ENCODE results near the gene BTN1A1. TPM values are rescaled to one million over a fixed set of nuclear protein-coding genes. Genes with fewer than 3 reads are reported as not detected.
A peak's percentile ranks its signal among the peaks of the same experiment; 100 is the strongest.

Gene BTN1A1
- not detected in 2 replicates for total RNA-seq (ENCODE audit: low replicate concordance)

- no peak for TF ChIP-seq CTCF (IDR thresholded peaks at IDR 0.05; ENCODE audit: insufficient read depth, low read length)
- no peak for DNase-seq (ENCODE audit: low read depth)
- H3K4me3 ChIP-seq (ENCODE audit: low read depth, low read length) = no peak within 1 kb of the TSS
Observed at GRCh38 chr6:26500102-26500501, at the start of gene BTN1A1. Gene BTN1A1, plus strand, starts transcription at chr6:26500303. Its CDS starts 984 bp downstream, at chr6:26501287.

- no peak overlapping the region for H3K4me3 ChIP-seq (ENCODE audit: low read depth, low read length)
- peak; percentile 9 for DNase-seq (ENCODE audit: low read depth)
- no peak for TF ChIP-seq CTCF (IDR thresholded peaks at IDR 0.05; ENCODE audit: insufficient read depth, low read length)
Observed at GRCh38 chr6:26452631-26453235, 47.4 kb upstream of the BTN1A1 start.

GRCh38 chr6:26454631-26455030, 45.5 kb upstream of the BTN1A1 start:
- TF ChIP-seq CTCF (IDR thresholded peaks at IDR 0.05; ENCODE audit: insufficient read depth, low read length) = no peak
- DNase-seq (ENCODE audit: low read depth) = peak; percentile 70
- H3K4me3 ChIP-seq (ENCODE audit: low read depth, low read length) = no peak overlapping the region

- no peak for DNase-seq (ENCODE audit: low read depth)
- no peak for TF ChIP-seq CTCF (IDR thresholded peaks at IDR 0.05; ENCODE audit: insufficient read depth, low read length)
- no peak overlapping the region for H3K4me3 ChIP-seq (ENCODE audit: low read depth, low read length)
Observed at GRCh38 chr6:26455357-26455970, 44.6 kb upstream of the BTN1A1 start.

- DNase-seq (ENCODE audit: low read depth) = no peak
- H3K4me3 ChIP-seq (ENCODE audit: low read depth, low read length) = peak overlapping the region; percentile 43
- no peak for TF ChIP-seq CTCF (IDR thresholded peaks at IDR 0.05; ENCODE audit: insufficient read depth, low read length)
Observed at GRCh38 chr6:26457264-26457805, 42.8 kb upstream of the BTN1A1 start.

- peak within 1 kb of the TSS; percentile 87 for H3K4me3 ChIP-seq (ENCODE audit: low read depth, low read length)
- peak; percentile 13 for TF ChIP-seq CTCF (IDR thresholded peaks at IDR 0.05; ENCODE audit: insufficient read depth, low read length)
- DNase-seq (ENCODE audit: low read depth) = peak; percentile 95
Observed at GRCh38 chr6:26457806-26458688, 42.1 kb upstream of the BTN1A1 start, which contains the start of gene BTN2A1. Gene BTN2A1, plus strand, starts transcription at chr6:26457955. Its CDS starts 682 bp downstream, at chr6:26458637.
